ENCODE results near the gene MYBPHL. TPM values are rescaled to one million over a fixed set of nuclear protein-coding genes. Genes with fewer than 3 reads are reported as not detected.

Gene MYBPHL
- total RNA-seq, 2 experiments from 2014 or later: not detected

- Mint-ChIP-seq H3K36me3 (ENCODE audit: low read depth) (no peaks in the 10 kb centered on the region), H3K27ac (no peak overlapping the region), H3K9me3 (no peaks in the 10 kb centered on the region), H3K4me1 (ENCODE audit: low read depth) (peaks cover 2% of the 10 kb centered on the region), H3K27me3 (no peaks in the 10 kb centered on the region), H3K4me3 (no peak overlapping the region)
- TF ChIP-seq, protein P1, sequence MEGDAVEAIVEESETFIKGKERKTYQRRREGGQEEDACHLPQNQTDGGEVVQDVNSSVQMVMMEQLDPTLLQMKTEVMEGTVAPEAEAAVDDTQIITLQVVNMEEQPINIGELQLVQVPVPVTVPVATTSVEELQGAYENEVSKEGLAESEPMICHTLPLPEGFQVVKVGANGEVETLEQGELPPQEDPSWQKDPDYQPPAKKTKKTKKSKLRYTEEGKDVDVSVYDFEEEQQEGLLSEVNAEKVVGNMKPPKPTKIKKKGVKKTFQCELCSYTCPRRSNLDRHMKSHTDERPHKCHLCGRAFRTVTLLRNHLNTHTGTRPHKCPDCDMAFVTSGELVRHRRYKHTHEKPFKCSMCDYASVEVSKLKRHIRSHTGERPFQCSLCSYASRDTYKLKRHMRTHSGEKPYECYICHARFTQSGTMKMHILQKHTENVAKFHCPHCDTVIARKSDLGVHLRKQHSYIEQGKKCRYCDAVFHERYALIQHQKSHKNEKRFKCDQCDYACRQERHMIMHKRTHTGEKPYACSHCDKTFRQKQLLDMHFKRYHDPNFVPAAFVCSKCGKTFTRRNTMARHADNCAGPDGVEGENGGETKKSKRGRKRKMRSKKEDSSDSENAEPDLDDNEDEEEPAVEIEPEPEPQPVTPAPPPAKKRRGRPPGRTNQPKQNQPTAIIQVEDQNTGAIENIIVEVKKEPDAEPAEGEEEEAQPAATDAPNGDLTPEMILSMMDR (IDR thresholded peaks at IDR 0.05): no peak
- POLR2A ChIA-PET: no interaction called here
- CTCF ChIA-PET: interaction anchor here (0.6 to 1.2 kb wide), 4 partner anchors 21 to 60 kb away, joined by 3 read pairs; partner anchors contain the start of gene PSRC1
- intact Hi-C loops (cut with micrococcal nuclease): no loop called here
- no peak for DNase-seq
- ATAC-seq: no peak
Observed at GRCh38 chr1:109256085-109256484, 50.7 kb downstream of the MYBPHL start.

GRCh38 chr1:109255678-109256077 lies 51.1 kb downstream of the MYBPHL start:
- ChIA-PET POLR2A (no interaction called here), CTCF (interaction anchor here (0.8 to 3.2 kb wide), 6 partner anchors 10 to 277 kb away, joined by 3 to 14 read pairs (median 3); partner anchors contain the start of gene PSRC1)
- Mint-ChIP-seq H3K4me1 (ENCODE audit: low read depth) (peaks cover 5% of the 10 kb centered on the region), H3K27ac (no peak overlapping the region), H3K4me3 (no peak overlapping the region), H3K36me3 (ENCODE audit: low read depth) (no peaks in the 10 kb centered on the region), H3K27me3 (no peaks in the 10 kb centered on the region), H3K9me3 (no peaks in the 10 kb centered on the region)
- intact Hi-C loops (cut with micrococcal nuclease): no loop called here
- ATAC-seq: no peak
- TF ChIP-seq, protein P1 (IDR thresholded peaks at IDR 0.05): no peak
- DNase-seq: no peak

DNA sequence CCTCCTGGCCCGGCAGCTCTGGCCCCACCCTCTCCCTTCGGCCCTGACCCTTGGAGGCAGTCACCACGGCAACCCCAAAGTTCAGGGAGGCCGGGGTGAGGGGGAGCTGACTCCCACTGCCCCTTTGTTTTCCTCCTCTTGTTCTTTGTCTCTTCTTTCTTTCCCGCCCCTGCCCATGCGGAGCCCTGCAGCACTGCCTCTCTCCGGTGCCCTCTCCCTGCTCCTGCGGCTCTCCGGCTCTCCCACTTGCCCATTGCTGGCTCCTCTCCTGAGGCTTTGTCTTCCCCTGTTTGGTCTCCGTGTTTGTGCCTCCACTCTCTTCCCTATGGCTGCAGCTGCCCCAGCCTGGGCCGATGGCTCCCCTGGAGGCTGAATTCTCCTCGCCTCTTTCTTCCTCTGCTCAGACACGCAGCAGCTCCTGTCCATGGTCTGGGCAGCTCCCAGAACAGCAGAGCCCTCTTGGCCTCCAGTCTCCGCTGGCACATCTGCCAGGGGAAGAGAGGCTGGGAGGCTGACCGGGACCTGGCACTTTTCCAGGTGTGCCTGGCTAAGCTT lies 51.6 kb downstream of the MYBPHL start:
- H3K4me3 Mint-ChIP-seq: no peak overlapping the region
- POLR2A ChIA-PET: interaction anchor here (0.5 to 0.9 kb wide), 2 partner anchors 9 to 293 kb away, joined by 3 to 4 read pairs; partner anchors contain the start of gene GNAI3

DNA sequence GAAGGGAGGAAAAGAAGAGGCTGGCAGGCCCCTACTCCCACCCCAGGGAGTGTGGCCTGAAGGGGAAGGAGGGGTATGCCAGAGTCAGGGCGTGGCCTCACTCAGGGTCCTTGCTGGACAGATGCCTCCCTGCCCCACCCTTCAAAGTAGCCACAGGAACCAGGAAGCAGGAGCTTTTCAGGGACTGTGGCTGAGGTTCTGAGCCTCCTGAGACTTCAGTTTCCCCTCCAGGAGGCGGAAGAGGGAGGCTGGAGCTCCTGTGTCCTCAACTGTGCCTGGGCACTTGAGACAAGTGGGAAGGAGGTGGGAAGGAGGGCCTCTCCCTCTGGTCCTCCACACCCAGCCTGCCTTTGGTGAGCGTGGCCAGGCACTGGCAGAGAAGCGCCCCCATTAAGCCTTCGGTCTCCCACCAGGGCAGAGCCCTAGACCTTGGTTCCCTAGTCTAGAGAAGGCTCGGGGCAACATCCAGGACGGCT lies 52.2 kb downstream of the MYBPHL start:
- Mint-ChIP-seq H3K9me3 (no peaks in the 10 kb centered on the region), H3K27me3 (no peaks in the 10 kb centered on the region), H3K4me1 (ENCODE audit: low read depth) (peaks cover 6% of the 10 kb centered on the region), H3K4me3 (no peak overlapping the region), H3K27ac (no peak overlapping the region), H3K36me3 (ENCODE audit: low read depth) (no peaks in the 10 kb centered on the region)
- no peak for DNase-seq
- TF ChIP-seq, protein P1 (IDR thresholded peaks at IDR 0.05): no peak
- CTCF ChIA-PET: interaction anchor here (0.8 to 3.2 kb wide), 4 partner anchors 11 to 278 kb away, joined by 3 to 14 read pairs (median 3); no protein-coding TSS in a partner anchor
- POLR2A ChIA-PET: interaction anchor here (0.5 to 1.4 kb wide), 3 partner anchors 9 to 294 kb away, joined by 3 to 4 read pairs (median 4); partner anchors contain the start of gene GNAI3
- intact Hi-C loops (cut with micrococcal nuclease): no loop called here
- ATAC-seq: no peak

More for the DNA sequence above, 51.6 kb downstream of the MYBPHL start:
- Mint-ChIP-seq H3K9me3 (no peaks in the 10 kb centered on the region), H3K27me3 (no peaks in the 10 kb centered on the region), H3K4me1 (ENCODE audit: low read depth) (peaks cover 6% of the 10 kb centered on the region), H3K27ac (no peak overlapping the region), H3K36me3 (ENCODE audit: low read depth) (no peaks in the 10 kb centered on the region)
- CTCF ChIA-PET: interaction anchor here (0.8 to 3.2 kb wide), 5 partner anchors 10 to 278 kb away, joined by 3 to 14 read pairs (median 3); no protein-coding TSS in a partner anchor
- intact Hi-C loops (cut with micrococcal nuclease): no loop called here
- TF ChIP-seq, protein P1 (IDR thresholded peaks at IDR 0.05): no peak
- ATAC-seq: no peak
- DNase-seq: no peak

Data from activated CD8-positive, alpha-beta T cell treated with anti-CD3 and anti-CD28 coated beads for 36 hours (primary cell).